HL-60 (cell line): ENCODE data around the gene CACNG3.

Source experiments
- DNase-seq, 2 experiments: peaks; one replicate each; pipeline ENCODE4 v3.0.0-alpha.2; 2010 to 2020; ENCODE audit warnings: low read depth in 1 of 2, low spot score in 1 of 2
- H3K27ac ChIP-seq: fragments of 250-450 bp; sonication (Bioruptor Pico); replicated peaks from 2 replicates; pipeline ENCODE4 v1.5.1; 2020; ENCODE audit warnings: mild to moderate bottlenecking, moderate library complexity
- H3K27me3 ChIP-seq: fragments of 250-450 bp; sonication (Bioruptor Pico); 2 replicates; pipeline ENCODE4 v1.5.1; 2021; ENCODE audit warnings: mild to moderate bottlenecking, moderate library complexity; ENCODE audit not compliant: insufficient read depth, poor library complexity, severe bottlenecking
- H3K4me3 ChIP-seq: replicated peaks from 2 replicates; pipeline ENCODE4 v1.5.1; 2011; ENCODE audit warnings: mild to moderate bottlenecking, control low read depth, low read length; ENCODE audit not compliant: insufficient read depth
- CTCF ChIP-seq: IDR thresholded peaks from one replicate; pipeline ENCODE4 v1.5.1; 2011; ENCODE audit warnings: low read length, control low read depth, inconsistent platforms; ENCODE audit not compliant: insufficient read depth
- GABPA ChIP-seq: IDR thresholded peaks from 2 replicates; pipeline ENCODE4 v1.6.1; 2012; ENCODE audit warnings: low read depth
- POLR2AphosphoS5 ChIP-seq: IDR thresholded peaks from 2 replicates; pipeline ENCODE4 v1.6.1; 2012; ENCODE audit warnings: low read depth
- SPI1 ChIP-seq: IDR thresholded peaks from 2 replicates; pipeline ENCODE4 v1.6.1; 2012; ENCODE audit warnings: low read depth, mild to moderate bottlenecking, borderline replicate concordance
- TF ChIP-seq, protein P1 (sequence below): IDR thresholded peaks from 2 replicates; pipeline ENCODE4 v1.6.1; 2012; ENCODE audit warnings: low read depth; ENCODE audit not compliant: insufficient replicate concordance

Gene CACNG3

GRCh38 chr16:24352746-24353145, 96.6 kb downstream of the CACNG3 start:
- TF ChIP-seq, protein P1, sequence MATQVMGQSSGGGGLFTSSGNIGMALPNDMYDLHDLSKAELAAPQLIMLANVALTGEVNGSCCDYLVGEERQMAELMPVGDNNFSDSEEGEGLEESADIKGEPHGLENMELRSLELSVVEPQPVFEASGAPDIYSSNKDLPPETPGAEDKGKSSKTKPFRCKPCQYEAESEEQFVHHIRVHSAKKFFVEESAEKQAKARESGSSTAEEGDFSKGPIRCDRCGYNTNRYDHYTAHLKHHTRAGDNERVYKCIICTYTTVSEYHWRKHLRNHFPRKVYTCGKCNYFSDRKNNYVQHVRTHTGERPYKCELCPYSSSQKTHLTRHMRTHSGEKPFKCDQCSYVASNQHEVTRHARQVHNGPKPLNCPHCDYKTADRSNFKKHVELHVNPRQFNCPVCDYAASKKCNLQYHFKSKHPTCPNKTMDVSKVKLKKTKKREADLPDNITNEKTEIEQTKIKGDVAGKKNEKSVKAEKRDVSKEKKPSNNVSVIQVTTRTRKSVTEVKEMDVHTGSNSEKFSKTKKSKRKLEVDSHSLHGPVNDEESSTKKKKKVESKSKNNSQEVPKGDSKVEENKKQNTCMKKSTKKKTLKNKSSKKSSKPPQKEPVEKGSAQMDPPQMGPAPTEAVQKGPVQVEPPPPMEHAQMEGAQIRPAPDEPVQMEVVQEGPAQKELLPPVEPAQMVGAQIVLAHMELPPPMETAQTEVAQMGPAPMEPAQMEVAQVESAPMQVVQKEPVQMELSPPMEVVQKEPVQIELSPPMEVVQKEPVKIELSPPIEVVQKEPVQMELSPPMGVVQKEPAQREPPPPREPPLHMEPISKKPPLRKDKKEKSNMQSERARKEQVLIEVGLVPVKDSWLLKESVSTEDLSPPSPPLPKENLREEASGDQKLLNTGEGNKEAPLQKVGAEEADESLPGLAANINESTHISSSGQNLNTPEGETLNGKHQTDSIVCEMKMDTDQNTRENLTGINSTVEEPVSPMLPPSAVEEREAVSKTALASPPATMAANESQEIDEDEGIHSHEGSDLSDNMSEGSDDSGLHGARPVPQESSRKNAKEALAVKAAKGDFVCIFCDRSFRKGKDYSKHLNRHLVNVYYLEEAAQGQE = no peak
- TF ChIP-seq SPI1 = no peak
- TF ChIP-seq POLR2AphosphoS5 = no peak
- TF ChIP-seq GABPA = no peak
- no peak for TF ChIP-seq CTCF
- DNase-seq = no peak
- no peak overlapping the region for H3K27ac ChIP-seq
- H3K4me3 ChIP-seq = no peak overlapping the region
- no peaks in the 10 kb centered on the region for H3K27me3 ChIP-seq

DNA sequence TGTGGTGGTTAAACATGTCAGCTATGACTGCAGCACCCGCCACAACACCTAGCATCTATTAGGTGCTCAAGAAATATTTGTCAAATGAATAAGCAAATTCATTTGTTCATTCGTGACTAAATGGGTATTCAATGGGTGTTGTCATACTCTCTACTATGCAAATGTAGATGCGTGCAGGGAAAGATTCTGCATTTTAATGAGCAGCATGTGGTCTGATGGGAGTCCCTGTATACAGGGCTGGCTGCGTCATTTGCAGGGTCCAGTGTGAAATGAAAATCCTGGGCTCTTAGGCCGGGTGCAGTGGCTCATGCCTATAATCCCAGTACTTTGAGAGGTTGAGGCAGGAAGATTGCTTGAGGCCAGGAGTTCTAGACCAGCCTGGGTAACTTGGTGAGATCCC, 97.5 kb downstream of the CACNG3 start:
- no peak overlapping the region for H3K4me3 ChIP-seq
- H3K27me3 ChIP-seq = no peaks in the 10 kb centered on the region

DNA sequence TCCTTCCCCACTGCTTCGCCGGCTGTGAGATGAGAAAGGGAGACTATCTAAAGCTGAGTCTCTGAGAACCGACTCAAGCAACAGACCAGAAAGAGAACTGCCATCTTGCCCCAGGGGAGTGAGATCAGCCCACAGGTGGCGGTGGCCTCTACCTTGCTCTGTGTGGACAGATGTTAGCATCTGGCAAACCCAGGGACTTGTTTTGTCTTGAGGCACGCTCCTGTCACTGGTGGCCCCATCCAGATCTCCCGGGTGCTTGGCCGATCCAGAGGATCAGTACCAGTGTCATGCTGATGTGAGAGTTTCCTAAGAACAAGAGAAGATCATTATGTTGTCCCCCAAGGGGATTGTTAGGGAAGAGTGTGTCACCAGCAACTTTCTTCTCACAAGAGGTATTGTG, 101.4 kb downstream of the CACNG3 start:
- Histone ChIP-seq H3K4me3 (no peak overlapping the region), H3K27me3 (no peaks in the 10 kb centered on the region), H3K27ac (no peak overlapping the region)
- TF ChIP-seq POLR2AphosphoS5 = no peak
- no peak for TF ChIP-seq CTCF
- TF ChIP-seq, protein P1 = no peak
- no peak for TF ChIP-seq SPI1
- TF ChIP-seq GABPA = no peak
- DNase-seq = no peak

More for the DNA sequence above, 97.5 kb downstream of the CACNG3 start:
- no peak overlapping the region for H3K27ac ChIP-seq
- no peak for TF ChIP-seq SPI1
- TF ChIP-seq POLR2AphosphoS5 = no peak
- no peak for TF ChIP-seq CTCF
- TF ChIP-seq, protein P1 = no peak
- no peak for TF ChIP-seq GABPA
- DNase-seq = no peak
